Measurements from ENCODE around the gene NOS1AP.

NOS1AP gene

DNA sequence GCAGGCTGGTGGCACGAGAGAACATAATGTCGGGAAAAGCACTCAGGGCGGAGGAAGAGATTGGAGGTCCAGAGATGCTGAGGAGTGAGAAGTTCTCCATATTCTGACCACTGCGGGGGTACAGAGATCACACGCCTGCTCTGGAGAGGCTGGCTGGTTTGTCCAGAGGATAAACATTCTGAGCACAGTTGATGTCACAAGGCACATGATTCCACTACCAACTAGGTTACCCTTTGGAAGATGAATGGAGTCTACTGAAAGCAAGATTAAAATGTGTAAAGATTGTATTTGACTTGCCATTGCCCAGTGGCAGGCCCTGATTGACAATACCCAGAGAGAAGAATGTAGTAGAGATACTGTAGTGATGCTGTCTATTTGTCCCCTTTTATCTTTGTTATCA, 307.2 kb downstream of the NOS1AP start, which contains the start of gene SPATA46:
Gene SPATA46 (minus strand): TSS at position 164 of the 400 bp plus-strand sequence. CDS start 64 bp downstream, at position 100.
- in situ Hi-C loops (cut with MboI; ENCODE audit: low sequenced_read_pairs) = no loop called here

DNA sequence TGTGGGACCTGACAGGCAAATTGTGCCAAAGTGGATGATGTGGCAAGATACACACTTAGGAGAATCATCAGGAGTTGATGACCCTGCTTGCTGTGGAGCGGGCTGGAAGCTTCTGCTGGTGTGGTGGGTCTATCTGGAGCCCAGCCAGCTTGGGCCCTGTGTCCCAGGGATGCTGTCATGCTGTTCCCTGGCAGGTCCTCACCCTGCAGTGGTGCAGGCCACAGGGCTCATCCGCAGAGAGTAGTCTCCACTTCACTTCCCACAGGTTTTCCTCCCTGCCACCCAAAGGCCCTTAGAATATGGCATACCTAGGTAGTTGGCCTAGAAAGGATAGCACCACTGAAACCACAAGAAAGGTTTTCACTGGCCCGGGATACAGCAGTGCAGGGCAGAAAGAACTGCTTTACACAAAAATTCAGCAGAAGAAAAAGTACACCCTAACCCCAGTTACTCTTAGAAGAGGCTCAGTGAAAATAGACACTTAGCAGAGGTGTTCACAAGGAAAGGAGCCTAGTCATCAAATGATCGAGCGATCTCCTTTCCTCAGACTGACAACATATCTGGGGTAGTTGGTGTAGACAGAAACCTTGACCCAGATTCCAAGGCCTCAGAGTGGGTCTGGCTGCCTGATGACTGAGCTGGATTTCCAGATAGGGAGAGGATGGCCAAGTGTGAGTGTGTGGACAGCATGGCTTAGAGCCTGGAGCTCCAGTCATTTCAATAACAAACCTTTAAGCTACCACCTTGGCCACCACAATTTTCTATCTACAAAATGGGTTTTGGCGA, 310.8 kb downstream of the NOS1AP start:
- in situ Hi-C loops (cut with MboI; ENCODE audit: low sequenced_read_pairs) = no loop called here

DNA sequence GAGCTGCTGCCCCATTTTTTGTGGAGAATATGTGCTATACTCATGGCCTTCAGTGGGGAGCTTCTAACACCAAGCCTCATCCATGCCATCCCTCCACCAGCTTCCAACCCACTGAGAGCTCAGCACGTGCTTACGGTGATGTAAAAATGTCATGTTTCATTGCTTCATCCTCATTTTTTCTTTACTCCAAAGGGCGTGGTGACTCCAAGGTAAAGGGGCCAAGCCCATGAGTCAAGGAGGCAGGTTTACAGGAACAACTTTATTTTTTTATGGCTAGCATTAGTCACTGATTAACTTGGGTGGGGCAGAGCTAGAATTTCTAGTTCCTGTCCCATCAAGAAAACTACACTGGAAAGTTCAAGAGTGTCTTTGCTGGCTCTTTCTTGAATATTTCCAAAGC, 311.9 kb downstream of the NOS1AP start, which contains the start of gene C1orf226:
Gene C1orf226 (plus strand): TSS at position 346 of the 400 bp plus-strand sequence. CDS start 174 bp downstream, outside the sequence.
- in situ Hi-C loops (cut with MboI; ENCODE audit: low sequenced_read_pairs) = no loop called here

DNA sequence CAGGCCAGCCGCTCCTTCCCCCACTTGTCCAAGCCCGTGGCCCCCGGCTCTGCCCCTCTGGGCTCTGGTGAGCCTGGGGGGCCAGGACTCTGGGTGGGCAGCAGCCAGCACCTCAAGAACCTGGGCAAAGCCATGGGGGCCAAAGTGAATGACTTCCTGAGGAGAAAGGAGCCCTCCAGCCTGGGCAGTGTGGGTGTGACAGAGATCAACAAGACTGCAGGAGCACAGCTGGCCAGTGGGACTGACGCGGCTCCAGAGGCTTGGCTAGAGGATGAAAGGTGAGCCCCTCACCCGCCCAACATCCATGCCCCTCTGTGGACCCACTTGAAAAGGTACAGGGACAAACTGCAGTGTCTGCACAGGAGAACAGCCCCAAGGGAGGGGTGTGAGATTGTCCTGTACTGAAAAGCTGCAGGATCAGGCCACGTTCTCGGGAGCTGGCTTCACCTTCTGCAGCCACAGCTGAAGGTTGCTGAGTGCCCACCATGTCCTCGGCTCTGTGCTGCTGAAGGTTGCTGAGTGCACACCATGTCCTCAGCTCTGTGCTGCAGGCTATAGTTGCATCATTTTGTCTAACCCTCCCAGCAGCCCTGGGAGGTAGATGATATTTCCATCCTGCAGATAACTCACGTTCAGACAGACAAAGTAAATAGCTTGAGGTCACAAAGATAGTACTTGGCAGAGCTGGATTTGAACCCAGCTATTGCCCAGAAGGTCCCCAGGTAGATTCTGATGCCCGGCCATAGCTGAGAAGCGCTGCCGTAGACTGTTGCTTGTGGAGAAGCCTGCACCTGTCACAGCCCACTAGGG, 312.7 kb downstream of the NOS1AP start:
- in situ Hi-C loops (cut with MboI; ENCODE audit: low sequenced_read_pairs) = no loop called here

DNA sequence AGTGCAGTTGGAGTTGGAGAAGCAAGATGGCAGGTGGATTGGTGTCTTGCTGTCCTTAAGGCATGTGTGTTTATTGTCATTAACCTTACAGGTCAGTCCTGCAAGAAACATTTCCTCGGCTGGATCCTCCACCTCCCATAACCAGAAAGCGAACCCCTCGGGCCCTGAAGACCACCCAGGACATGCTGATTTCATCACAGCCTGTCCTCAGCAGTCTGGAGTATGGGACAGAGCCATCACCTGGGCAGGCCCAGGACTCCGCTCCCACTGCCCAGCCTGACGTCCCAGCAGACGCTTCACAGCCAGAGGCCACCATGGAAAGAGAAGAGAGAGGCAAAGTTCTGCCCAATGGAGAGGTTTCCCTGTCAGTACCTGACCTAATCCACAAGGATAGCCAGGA, 313.6 kb downstream of the NOS1AP start:
- in situ Hi-C loops (cut with MboI; ENCODE audit: low sequenced_read_pairs) = no loop called here

- in situ Hi-C loops (cut with MboI; ENCODE audit: low sequenced_read_pairs) = no loop called here
Observed at GRCh38 chr1:162383516-162383915, 314.0 kb downstream of the NOS1AP start.

GRCh38 chr1:162384116-162384515, 314.6 kb downstream of the NOS1AP start:
- in situ Hi-C loops (cut with MboI; ENCODE audit: low sequenced_read_pairs) = no loop called here

DNA sequence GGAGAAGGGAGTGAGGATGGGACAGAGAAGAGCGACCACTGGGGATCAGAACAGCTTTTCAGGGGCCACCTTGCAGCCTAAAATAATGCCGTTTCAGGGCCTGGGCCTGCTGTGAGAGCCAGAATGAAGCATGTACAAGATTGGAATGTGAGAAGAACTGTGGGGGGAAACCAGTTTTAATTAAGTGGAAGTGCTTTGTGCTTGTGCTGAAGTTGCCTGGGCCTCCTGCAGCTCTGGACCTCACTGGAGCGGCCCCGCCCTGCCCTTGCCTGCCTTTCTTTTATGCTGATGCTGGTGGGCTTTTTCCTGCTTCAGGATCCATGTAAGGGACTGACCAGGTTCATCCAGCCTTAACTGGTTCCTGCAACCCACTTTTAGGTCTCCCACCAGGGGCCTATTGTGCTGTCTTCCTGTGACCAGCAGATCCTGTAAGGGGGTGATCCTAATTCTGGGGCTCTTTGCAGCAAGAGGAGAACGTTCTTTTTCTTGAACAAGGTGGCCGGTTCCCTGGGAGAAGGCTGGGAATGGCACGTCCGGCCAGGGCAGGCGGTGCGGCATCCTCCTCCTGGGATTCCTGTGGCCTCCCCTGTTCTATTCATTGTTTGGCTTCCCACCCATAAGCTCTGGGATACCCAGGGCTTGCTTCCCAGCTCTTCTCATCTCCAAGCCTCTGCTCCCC, 315.2 kb downstream of the NOS1AP start:
- in situ Hi-C loops (cut with MboI; ENCODE audit: low sequenced_read_pairs) = no loop called here

GRCh38 chr1:162385280-162385623, 315.8 kb downstream of the NOS1AP start:
- in situ Hi-C loops (cut with MboI; ENCODE audit: low sequenced_read_pairs) = no loop called here

DNA sequence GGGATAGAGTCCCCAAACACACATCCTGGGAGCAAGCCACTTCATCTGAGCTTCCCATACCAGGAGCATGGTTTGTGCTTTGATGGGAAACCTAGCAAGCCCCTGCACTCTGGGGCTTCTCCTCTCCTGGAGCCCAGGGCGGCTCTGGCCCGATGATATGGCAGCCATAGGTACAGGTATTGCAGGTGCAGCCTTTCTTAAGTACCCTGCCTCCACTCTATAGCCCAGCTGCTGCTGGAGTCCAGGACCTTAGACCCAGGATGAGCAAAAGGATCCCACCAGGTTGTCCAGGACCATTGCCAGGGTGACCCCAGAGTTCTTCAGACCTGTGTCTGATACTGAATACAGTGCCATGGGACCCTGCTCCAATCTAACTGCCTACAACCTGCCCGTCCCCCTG, 316.2 kb downstream of the NOS1AP start:
- in situ Hi-C loops (cut with MboI; ENCODE audit: low sequenced_read_pairs) = no loop called here

GRCh38 chr1:162386292-162387225, 317.1 kb downstream of the NOS1AP start:
- in situ Hi-C loops (cut with MboI; ENCODE audit: low sequenced_read_pairs) = no loop called here

GRCh38 chr1:162387226-162388082, 318.0 kb downstream of the NOS1AP start:
- in situ Hi-C loops (cut with MboI; ENCODE audit: low sequenced_read_pairs) = no loop called here

DNA sequence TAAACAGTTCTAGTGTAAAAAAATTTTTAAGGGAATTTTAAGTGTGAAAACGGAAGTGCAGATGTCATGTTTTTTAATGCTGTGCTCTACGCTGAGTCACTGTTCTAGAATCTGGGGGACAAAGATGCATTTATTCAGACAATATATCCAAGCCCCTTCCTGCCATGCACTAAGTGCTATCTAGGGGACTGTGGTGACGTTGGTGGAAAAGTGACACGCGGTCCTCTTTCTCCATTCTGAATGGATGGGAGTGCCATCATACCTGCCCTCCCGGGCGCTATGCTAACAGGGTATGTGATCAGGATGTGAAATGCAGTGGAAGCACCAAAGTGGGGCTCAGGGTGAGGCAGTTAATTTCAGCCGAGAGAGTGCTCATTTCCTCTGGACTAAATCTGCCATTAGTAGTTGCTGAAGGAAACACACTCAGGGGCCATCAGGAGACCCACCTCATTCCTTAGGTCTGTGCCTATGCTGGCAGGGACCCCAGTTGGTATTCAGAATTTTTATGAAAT, 318.6 kb downstream of the NOS1AP start:
- in situ Hi-C loops (cut with MboI; ENCODE audit: low sequenced_read_pairs) = no loop called here

GRCh38 chr1:162388615-162389014, 319.1 kb downstream of the NOS1AP start:
- in situ Hi-C loops (cut with MboI; ENCODE audit: low sequenced_read_pairs) = no loop called here

GRCh38 chr1:162389021-162389818, 319.7 kb downstream of the NOS1AP start:
- in situ Hi-C loops (cut with MboI; ENCODE audit: low sequenced_read_pairs) = no loop called here

DNA sequence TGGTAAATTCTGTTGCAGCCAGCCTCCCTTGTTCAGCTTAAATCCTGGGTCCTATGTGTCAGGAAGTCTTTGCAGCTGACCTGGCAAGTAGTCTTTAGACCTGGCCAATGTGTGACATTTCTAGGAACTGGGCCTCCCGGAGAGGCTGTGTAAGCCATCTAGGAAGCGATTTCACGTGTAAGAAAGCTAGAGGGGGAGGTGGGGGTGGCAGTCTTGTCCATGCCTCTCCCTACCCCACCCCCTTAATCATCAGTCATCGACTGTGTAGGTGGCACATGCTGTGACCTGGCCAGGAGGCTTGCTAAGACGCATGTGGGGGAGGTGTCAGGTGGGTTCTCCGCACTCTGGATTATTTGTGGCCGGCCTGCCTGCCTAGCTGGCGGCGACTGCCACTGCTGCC, 320.5 kb downstream of the NOS1AP start:
- in situ Hi-C loops (cut with MboI; ENCODE audit: low sequenced_read_pairs) = no loop called here

DNA sequence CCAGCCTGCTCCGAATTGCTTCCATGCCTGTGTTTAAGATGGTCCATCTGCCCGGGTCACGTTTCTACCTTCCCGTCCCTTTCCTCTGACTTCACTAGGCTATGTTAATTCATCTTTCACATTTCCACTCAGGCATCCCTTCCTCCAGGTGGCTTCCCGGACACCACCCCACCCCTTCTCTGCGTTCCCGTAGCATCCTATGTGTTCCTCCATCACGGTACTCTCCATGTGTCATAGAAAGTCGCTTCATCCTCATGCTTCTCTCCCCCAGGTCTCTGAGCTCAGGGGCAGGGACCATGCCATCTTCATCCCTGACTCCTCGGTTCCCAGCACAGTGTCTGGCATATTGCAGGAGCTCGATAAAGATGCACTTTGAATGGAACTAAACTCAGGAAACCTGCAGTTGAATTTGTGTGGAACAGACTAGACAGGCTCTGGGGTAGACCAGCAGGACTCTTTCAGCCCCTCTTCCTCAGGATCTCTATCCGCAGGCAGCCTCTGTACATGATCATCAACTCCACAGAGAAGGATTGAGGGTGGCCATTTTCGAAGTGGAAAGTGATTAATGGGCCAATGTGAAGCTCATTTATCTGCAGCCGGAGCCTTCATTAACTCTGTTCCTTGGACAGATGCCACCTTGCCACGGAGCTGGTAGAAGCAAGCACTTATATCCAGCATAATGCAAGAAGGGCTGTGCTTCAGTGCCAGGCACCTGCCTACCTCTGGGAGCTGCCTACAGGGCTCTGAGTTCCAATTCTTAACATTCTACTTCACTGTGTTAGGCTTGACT, 321.1 kb downstream of the NOS1AP start:
- in situ Hi-C loops (cut with MboI; ENCODE audit: low sequenced_read_pairs) = no loop called here

Data from HL-60/S4 treated with retinoic acid at 250 ng/mL for 4 days and 3 days (cell line).